WERI-Rb-1 (cell line): ENCODE measurements around the gene FABP3.
A peak's percentile ranks its signal among the peaks of the same experiment; 100 is the strongest.

Experiments used
- DNase-seq: peaks from one replicate; pipeline ENCODE4 v3.0.0-alpha.2; 2020
- H3K27ac ChIP-seq: fragments of 250-450 bp; sonication (Bioruptor Pico); 2 replicates; pipeline ENCODE4 v1.5.1; 2020; ENCODE audit warnings: mild to moderate bottlenecking, moderate library complexity
- H3K27me3 ChIP-seq: fragments of 250-450 bp; sonication (Bioruptor Pico); 2 replicates; pipeline ENCODE4 v1.5.1; 2021; ENCODE audit warnings: mild to moderate bottlenecking, low read depth, moderate library complexity; ENCODE audit not compliant: insufficient read depth, severe bottlenecking
- H3K36me3 ChIP-seq: fragments of 250-450 bp; sonication (Bioruptor Pico); 2 replicates; pipeline ENCODE4 v1.5.1; 2020; ENCODE audit warnings: mild to moderate bottlenecking, moderate library complexity
- H3K4me3 ChIP-seq: 2 replicates; pipeline ENCODE4 v1.5.1; 2011; ENCODE audit warnings: low read depth, mild to moderate bottlenecking, control low read depth, low read length
- H3K9me3 ChIP-seq: fragments of 250-450 bp; sonication (Bioruptor Pico); 2 replicates; pipeline ENCODE4 v1.5.1; 2021; ENCODE audit warnings: mild to moderate bottlenecking, moderate library complexity; ENCODE audit not compliant: severe bottlenecking
- CTCF ChIP-seq: IDR thresholded peaks from 2 replicates; pipeline ENCODE4 v1.5.1; 2011; ENCODE audit warnings: low read depth, mild to moderate bottlenecking, control low read depth, inconsistent platforms, low read length

The FABP3 gene

GRCh38 chr1:31336687-31337467 is 36.0 kb downstream of the FABP3 start:
- DNase-seq, result no peak
- TF ChIP-seq CTCF, result no peak
- Histone ChIP-seq H3K27ac (no peak overlapping the region), H3K27me3 (no peaks in the 10 kb centered on the region), H3K36me3 (peaks cover 4% of the 10 kb centered on the region), H3K9me3 (no peaks in the 10 kb centered on the region), H3K4me3 (no peak overlapping the region)

- DNase-seq, result peak; percentile 8
- no peaks in the 10 kb centered on the region for H3K27me3 ChIP-seq
- peaks cover 4% of the 10 kb centered on the region for H3K36me3 ChIP-seq
- no peak overlapping the region for H3K4me3 ChIP-seq
- peak; percentile 41; the same call in 1 of the 2 replicates for TF ChIP-seq CTCF
- no peaks in the 10 kb centered on the region for H3K9me3 ChIP-seq
- no peak overlapping the region for H3K27ac ChIP-seq
These were observed 37.9 kb downstream of the FABP3 start for GRCh38 chr1:31335007-31335406.

- Histone ChIP-seq H3K4me3 (no peak overlapping the region), H3K9me3 (no peaks in the 10 kb centered on the region), H3K27ac (no peak overlapping the region), H3K36me3 (no peaks in the 10 kb centered on the region; the same call in 1 of the 2 replicates), H3K27me3 (no peaks in the 10 kb centered on the region)
- TF ChIP-seq CTCF, result no peak
- no peak for DNase-seq
These were observed 45.5 kb downstream of the FABP3 start for GRCh38 chr1:31327381-31327780.

- no peaks in the 10 kb centered on the region; the same call in none of the 2 replicates for H3K36me3 ChIP-seq
- H3K27me3 ChIP-seq, result no peaks in the 10 kb centered on the region
- TF ChIP-seq CTCF, result no peak
- no peak overlapping the region for H3K4me3 ChIP-seq
- H3K27ac ChIP-seq, result no peak overlapping the region
- DNase-seq, result peak; percentile 56
- no peaks in the 10 kb centered on the region for H3K9me3 ChIP-seq
These were observed 46.4 kb downstream of the FABP3 start for GRCh38 chr1:31326461-31326860.

- TF ChIP-seq CTCF, result no peak
- no peak overlapping the region for H3K27ac ChIP-seq
- H3K27me3 ChIP-seq, result no peaks in the 10 kb centered on the region
- DNase-seq, result no peak
- no peaks in the 10 kb centered on the region for H3K9me3 ChIP-seq
- H3K4me3 ChIP-seq, result no peak overlapping the region
- H3K36me3 ChIP-seq, result peaks cover 6% of the 10 kb centered on the region
These were observed 47.9 kb downstream of the FABP3 start for GRCh38 chr1:31324992-31325391.

GRCh38 chr1:31324093-31324492 is 48.8 kb downstream of the FABP3 start:
- Histone ChIP-seq H3K36me3 (peaks cover 8% of the 10 kb centered on the region), H3K9me3 (no peaks in the 10 kb centered on the region), H3K27ac (no peak overlapping the region), H3K27me3 (no peaks in the 10 kb centered on the region), H3K4me3 (no peak overlapping the region)
- no peak for TF ChIP-seq CTCF
- no peak for DNase-seq
